Fibroblast of skin of left quadriceps (primary cell): ENCODE data around the gene DDX43.
"Not testable (repeated sequence)": the region's sequence is repeated elsewhere in the genome, so short reads cannot be mapped to it uniquely, and the experiment has no call there.

Experiments
- DNase-seq, 2 experiments: peaks; one replicate each; pipeline ENCODE4 v3.0.0-alpha.2; 2013; ENCODE audit warnings: low read depth in 2 of 2

DDX43 gene

GRCh38 chr6:73394577-73395354, at the start of gene DDX43:
DDX43 (plus strand) TSS chr6:73394828; CDS start chr6:73394906, 78 bp downstream.
- no peak for DNase-seq

- DNase-seq = no peak
Measured at GRCh38 chr6:73348550-73349204, 46.0 kb upstream of the DDX43 start.

GRCh38 chr6:73349311-73349710, 45.3 kb upstream of the DDX43 start:
- DNase-seq = no peak

GRCh38 chr6:73353636-73354593, 40.7 kb upstream of the DDX43 start, which contains the start of gene DPPA5:
DPPA5 (minus strand) TSS chr6:73354276; CDS start chr6:73354225, 51 bp downstream.
- no peak for DNase-seq

GRCh38 chr6:73362358-73362757, 32.3 kb upstream of the DDX43 start, which contains the start of gene KHDC3L:
KHDC3L (plus strand) TSS chr6:73362658; CDS start chr6:73362730, 72 bp downstream.
- no peak for DNase-seq

- DNase-seq = no peak
Measured at GRCh38 chr6:73362869-73363536, 31.6 kb upstream of the DDX43 start.

- no peak for DNase-seq
Measured at GRCh38 chr6:73363537-73363875, 31.1 kb upstream of the DDX43 start.

GRCh38 chr6:73364121-73364520, 30.5 kb upstream of the DDX43 start:
- no peak for DNase-seq

- DNase-seq = no peak
Measured at GRCh38 chr6:73364549-73364948, 30.1 kb upstream of the DDX43 start.

- no peak for DNase-seq
Measured at GRCh38 chr6:73367761-73368355, 26.8 kb upstream of the DDX43 start.

GRCh38 chr6:73368675-73369074, 26.0 kb upstream of the DDX43 start:
- no peak for DNase-seq

GRCh38 chr6:73369157-73369556, 25.5 kb upstream of the DDX43 start:
- no peak for DNase-seq

- no peak for DNase-seq
Measured at GRCh38 chr6:73369563-73369962, 25.1 kb upstream of the DDX43 start, which contains the start of gene OOEP. OOEP (minus strand) TSS chr6:73369897; CDS start chr6:73369792, 105 bp downstream.

- DNase-seq = no peak
Measured at GRCh38 chr6:73371984-73372383, 22.6 kb upstream of the DDX43 start.

- DNase-seq = no peak
Measured at GRCh38 chr6:73372516-73372915, 22.1 kb upstream of the DDX43 start.

GRCh38 chr6:73375216-73375615, 19.4 kb upstream of the DDX43 start:
- DNase-seq = no peak

- DNase-seq = no peak
Measured at GRCh38 chr6:73377225-73377624, 17.4 kb upstream of the DDX43 start.

- DNase-seq = not testable (repeated sequence)
Measured at GRCh38 chr6:73381531-73381930, 13.1 kb upstream of the DDX43 start.

GRCh38 chr6:73382462-73383113, 12.0 kb upstream of the DDX43 start:
- no peak for DNase-seq

- no peak for DNase-seq
Measured at GRCh38 chr6:73388433-73388799, 6.2 kb upstream of the DDX43 start.
